GM19043 (cell line): ENCODE data around the gene CCDC183.
A peak's percentile ranks its signal among the peaks of the same experiment; 100 is the strongest.
"Not testable (repeated sequence)": the region's sequence is repeated elsewhere in the genome, so short reads cannot be mapped to it uniquely, and the experiment has no call there.

Experiments
- ATAC-seq: cut with Tn5 transposase; IDR thresholded peaks from one replicate; pipeline ENCODE4 v1.9.1; 2021; ENCODE audit warnings: low read depth; ENCODE audit not compliant: unreplicated experiment

CCDC183 gene

DNA sequence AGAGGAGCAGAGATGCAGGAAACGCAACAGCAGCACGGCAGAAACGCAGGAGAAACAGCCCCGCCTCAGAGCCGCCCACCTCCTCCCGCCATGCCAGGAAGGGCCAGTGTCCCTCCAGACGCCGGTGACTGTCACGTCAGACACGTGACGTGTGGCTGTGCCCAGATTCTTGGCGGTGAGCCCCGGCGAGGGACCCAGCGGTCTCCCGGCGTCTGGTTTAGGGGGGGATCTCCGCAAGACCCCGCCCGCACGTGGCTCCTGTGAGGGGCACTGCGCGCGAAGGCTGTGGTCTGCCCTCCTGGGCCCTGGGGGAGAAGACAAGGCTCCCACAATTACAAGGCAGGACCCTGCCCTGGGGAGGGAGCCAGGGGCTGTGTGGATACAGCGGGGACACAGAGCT lies 35.7 kb upstream of the CCDC183 start:
- ATAC-seq = no peak

DNA sequence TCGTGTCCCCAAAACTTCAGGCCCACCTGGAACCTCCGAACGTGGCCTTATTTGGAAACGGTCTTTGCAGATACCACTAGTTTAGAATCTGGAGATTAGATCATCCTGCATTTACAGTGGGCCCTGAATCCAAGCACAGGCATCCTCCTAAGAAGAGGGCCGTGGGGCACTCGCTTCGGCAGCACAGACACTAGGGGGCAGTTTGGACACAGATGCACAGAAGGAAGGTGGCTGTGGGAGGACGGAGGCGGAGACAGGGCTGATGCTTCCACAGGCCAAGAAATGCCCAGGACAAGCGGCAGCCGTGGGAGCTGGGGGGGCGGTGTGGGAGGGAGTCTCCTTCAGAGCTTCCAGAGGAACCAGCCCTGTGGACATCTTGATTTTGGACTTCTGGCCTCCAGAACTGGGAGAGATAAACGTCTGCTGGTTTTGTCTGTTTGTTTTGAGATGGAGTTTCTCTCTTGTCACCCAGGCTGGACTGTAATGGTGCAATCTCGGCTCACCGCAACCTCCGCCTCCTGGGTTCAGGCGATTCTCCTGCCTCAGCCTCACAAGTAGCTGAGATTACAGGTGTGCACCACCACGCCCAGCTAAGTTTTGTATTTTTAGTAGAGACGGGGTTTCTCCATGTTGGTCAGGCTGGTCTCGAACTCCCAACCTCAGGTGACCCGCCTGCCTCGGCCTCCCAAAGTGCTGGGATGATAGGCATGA lies 35.1 kb upstream of the CCDC183 start:
- ATAC-seq = not testable (repeated sequence)

DNA sequence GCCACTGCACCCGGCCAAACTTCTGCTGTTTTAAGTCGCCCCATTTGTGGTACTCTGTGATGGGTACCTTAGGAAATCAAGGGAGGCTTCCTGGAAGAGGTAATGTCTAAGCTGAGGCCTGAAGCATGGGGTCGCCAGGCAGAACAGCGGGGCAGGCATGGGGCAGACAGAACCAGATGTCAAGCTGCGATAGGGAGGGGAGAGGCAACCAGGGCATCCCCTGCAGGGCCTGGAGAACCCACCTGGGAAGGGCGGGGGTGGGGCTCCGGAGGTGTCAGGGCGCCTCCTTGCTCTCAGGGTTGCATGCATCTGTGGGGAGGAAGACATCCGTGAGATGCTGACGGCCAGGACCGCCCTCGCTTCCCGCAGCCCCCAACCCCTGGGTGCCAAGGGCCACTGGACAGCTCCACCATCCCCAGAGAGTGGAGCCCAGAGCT lies 34.6 kb upstream of the CCDC183 start:
- no peak for ATAC-seq

DNA sequence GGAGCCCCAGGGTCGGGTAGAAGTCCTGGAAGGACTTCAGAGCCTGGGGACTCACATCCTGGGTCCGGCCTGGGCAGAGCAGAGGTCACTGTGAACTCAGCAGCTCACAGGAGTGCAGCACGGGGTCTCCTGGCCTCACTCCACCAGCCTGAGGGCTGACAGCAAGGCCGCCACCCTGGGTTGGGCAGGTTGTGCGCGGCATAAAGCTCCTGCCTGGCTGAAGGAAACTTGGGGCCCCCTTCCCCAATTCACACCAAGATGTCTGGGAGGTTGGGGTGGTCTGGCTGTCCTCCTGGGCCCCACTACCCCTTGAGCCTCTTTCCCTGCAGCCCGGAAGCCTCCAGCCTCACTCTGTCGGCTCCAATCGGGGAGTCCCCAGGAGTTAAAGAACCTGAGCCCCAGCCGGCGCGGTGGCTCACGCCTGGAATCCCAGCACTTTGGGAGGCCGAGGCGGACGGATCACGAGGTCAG lies 33.9 kb upstream of the CCDC183 start:
- no peak for ATAC-seq

DNA sequence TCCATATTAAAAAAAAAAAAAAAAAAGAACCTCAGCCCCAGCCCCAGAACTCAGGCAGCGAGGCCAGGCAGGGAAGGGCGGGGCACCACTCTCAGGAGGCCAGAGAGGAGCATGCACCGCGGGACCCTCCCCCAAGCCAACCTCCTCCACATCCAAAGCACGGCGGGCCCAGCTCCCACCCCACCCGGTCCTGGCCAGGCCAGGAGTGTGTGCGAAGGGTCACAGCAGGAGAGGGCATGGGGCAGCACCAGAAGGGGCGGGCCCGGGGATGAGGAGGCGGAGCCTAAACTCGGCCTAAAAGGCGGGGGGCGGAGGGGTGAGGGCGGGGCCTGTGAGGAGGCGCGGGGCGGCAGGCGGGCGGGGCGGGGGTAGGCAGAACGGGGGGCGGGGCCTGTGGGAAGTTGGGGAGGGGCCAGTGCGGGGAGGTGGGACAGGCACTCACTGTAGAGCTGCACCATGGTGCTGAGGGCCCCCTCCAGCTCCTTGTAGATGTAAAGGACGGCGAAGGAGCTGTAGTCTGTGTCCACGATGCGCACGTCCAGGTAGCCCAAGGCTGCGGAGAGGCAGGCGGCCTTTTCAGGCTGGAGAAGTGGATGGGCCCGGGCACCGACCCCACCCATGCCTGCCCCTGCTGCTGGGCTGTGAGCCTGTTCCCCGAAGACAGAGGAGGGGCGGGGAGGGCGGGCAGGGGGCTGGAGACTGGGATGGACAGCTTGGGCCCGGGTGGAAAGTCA lies 33.1 kb upstream of the CCDC183 start:
- ATAC-seq = no peak

DNA sequence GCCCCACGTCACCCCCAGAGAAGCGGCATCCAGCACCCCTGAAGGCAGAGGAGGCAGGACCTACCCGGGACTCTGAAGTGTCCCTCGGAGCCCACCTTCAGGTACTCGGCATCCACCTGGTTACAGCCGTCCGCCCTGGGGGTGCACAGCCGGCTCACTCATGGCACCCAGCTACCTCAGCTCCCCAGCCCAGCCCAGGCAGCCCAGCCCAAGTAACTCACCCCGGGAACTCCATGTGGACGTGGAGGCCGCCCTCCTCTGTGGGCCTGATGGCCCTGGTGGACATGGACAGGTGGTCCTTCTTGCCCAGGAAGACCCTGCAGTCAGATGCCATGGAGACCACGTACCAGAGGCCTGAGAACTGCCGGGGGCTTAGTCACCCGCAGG lies 32.5 kb upstream of the CCDC183 start:
- no peak for ATAC-seq

DNA sequence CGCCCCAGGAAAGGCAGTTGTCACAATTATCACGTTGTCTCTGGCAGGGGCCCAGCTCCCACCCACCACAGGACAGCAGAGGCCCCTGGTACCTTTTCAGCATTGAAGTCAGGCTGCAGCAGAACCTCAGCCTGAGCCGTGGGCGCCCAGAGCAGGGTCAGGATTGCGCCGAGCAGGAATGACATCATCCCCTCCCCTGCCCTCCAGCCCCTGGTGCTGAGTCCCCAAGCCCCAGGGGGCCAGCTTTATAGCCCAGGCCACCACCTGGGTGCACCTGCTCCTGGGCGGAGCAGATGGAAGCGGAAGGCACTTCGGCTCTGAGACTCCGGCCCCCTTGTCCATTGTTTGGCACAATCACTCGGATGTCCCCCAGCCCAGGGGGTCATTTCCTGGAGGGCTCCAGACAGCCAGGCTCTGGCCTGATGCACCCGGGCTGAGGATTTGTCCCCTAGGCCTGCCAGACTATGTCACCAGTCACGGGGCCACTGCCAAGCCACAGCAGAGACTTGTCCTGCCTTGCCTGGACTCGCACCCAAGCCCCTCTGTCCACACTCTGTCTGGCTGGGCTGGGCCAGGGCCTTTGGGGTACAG lies 31.7 kb upstream of the CCDC183 start, which contains the start of gene LCN15:
TSS of gene LCN15 (minus strand) at position 218 of the 591 bp plus-strand sequence. CDS start at position 188, 30 bp downstream.
- no peak for ATAC-seq

DNA sequence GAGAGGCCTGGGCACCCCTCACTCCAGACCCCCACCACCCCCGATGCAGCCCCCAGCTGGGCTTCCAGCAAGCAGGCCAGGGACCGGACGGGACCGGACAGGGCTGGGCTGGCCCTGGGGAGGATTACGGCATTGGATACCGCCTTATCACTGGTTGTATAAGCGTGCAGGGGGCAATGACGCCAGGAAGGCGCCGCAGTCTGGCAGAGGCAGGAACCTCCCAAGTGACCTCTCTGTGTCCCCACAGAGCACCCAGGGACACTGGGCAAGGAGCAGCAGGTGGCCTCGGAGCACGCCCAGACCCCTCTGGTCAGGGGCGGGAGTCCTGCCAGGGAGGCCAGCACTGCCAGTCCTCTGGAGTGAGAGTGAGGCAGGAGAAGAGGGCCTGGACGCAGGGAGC lies 31.1 kb upstream of the CCDC183 start:
- no peak for ATAC-seq

DNA sequence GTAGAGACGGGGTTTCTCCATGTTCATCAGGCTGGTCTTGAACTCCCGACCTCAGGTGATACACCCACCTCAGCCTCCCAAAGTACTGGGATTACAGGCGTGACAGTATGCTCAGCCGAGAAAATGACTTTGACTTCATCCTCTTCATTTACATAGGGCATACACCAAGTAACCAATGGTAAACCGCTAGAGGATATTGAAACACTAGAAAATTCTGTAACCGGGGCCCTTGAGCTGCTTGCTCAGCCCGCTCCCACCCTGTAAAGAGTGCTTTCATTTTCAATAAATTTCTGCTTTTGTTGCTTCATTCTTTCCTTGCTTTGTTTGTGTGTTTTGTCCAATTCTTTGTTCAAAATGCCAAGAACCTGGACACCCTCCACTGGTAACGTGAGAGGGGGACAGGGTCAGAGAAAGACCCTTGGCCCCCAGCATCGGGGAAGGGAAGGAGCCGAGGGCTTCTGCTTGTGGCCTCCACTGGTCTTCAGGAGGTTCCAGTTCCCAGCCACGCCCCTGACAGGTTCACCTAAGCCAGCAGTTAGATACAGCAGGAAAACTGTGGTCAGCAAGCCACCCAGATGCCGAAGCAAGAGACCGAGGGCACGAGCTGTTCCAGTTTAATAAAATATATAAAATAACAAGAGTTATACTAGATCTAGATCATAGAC lies 30.3 kb upstream of the CCDC183 start:
- ATAC-seq = peak; percentile 68

DNA sequence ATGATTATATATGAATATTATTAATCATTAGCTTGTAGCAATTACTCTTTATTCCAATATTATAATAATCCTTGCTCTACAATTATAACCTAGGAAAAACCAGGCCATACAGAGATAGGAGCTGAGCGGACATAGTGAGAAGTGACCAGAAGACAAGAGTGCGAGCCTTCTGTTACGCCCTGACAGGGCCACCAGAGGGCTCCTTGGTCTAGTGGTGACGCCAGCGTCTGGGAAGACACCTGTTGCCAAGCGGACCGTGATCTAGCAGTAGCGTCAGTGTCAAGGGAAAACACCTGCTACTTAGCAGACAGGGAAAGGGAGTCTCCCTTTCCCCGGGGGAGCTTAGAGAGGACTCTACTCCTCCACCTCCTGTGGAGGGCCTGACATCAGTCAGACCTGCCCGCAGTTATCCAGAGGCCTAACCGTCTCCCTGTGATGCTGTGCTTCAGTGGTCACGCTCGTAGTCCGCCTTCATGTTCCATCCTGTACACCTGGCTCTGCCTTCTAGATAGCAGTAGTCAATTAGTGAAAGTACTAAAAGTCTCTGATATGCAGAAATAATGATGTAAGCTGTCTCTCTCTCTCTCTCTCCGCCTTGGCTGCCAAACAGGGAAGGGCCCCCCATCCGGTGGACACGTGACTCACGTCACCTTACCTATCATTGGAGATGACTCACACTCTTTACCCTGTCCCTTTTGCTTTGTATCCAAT lies 29.6 kb upstream of the CCDC183 start:
- not testable (repeated sequence) for ATAC-seq

DNA sequence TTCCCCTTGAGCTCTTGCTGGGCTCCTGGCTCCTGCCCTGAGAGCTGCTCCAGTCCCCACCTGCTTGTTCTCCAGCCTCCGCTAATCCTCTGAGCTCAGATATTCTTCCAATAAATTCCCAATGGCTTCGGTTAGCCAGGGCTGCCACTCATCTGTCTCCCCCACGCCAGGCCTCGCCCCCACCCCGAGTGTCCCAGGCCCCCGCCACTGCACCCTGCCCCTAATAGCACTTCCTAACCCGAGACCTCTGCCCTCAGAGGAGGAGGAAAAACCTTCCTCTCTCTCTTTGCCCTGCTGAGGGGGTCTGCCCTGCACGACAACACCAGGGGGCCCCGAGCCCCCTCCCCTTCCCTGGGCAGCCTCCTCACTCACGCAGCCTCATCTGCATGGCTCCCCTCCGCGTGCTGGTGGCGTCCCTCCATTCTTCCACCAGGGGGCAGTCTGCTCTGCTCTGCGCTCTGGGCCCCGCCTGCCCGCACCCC lies 26.4 kb upstream of the CCDC183 start:
- no peak for ATAC-seq

DNA sequence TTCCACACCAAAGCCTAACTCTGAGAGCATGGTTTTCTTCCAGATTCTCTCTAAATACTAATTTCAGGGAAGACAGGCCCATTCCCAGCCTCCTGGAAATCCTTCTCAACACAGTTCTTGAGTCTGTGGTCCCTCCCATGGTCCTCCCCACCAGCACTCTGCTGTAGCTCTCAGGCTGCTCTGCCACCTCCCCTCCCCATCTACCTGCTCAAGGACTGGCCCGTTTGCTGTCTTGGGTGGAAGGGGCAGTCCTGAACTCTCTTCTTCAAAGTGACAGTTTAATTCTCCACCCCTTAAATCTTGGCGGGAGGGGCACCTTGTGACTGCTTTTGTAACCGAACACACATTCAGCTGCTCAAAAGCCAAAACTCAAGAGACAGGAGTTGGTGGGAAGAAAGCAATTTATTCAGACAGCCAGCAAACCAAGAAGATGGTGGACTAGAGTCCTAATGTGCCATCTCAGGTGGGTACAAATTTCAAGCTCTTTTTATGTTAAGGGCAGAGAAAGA lies 24.2 kb upstream of the CCDC183 start:
- no peak for ATAC-seq

DNA sequence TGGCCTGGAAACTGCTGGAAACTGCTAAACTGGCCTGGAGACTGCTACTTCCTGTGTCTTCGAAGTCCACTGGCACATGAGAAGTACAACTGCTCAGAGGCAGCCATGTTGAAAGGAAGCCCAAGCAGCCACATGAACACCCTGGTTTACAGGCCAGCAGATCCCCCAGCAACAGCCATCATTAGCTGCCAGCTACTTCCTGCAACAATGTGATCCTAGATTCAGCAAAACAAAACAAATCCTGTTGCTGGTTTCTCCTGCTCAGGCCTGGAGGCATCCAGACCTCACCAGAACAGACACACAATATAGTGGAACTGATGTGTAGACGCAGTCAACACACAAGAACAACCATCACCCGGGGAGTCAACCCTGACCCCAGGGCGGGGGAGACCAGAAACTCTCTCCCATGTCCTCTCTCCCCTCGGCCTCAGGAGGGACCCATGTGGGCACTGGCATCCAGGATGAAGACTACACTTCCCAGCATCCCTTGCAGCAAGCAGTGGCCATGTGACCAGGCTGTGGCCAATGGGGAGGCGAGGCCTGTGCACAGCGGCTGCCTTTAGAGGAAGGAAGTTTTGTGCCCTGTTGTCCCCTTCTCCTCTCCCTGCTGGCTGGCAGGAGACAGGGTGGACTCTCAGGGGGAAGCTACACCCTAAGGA lies 22.6 kb upstream of the CCDC183 start:
- no peak for ATAC-seq

DNA sequence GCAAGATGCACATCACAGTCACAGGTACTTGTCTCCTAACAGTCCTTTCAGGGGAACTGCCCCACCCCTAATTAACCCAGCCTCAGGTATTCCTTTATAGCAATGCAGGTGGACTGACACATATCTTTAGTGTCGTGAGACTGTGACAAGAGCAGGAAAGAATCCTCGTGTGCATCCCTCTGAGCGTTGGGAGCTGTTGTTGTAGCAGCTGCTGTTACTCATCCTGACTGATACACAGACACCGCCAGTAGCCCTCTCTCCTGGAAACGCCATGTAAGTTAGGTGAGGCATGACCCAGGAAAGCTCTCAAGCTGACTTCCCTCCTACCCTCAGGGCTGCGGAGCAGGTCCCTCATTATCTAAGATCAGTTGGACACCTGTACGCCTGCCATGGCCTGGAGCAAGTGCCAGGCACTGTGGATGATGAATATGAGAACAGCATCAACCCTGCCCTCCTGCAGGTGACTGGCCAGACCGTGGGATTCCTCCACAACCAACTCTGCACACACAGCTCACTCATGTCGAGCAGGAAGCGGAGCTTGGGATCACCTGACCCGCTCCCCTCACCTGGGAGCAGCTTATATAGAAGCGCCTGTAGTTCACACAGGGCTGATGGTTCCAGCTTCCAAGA lies 21.6 kb upstream of the CCDC183 start:
- no peak for ATAC-seq

DNA sequence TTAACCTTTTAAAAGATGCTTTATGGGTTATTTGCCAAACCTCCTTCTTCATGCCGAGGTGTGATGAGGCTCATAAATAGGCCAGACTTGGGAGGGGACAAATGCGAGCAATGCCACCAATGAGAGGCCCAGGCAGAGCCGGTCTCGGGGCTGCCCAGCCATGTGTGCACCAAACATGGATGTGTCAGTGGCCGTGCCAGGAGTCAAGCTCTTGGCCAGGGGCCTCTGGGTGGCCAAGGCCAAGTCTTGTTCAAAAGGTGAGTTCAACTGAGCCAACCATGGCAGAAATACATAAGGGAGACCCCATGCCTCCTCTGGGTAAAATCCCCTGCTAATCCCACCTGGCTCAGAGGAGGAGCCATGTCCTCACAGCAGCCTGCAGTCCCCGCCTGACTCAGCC lies 20.9 kb upstream of the CCDC183 start:
- no peak for ATAC-seq

DNA sequence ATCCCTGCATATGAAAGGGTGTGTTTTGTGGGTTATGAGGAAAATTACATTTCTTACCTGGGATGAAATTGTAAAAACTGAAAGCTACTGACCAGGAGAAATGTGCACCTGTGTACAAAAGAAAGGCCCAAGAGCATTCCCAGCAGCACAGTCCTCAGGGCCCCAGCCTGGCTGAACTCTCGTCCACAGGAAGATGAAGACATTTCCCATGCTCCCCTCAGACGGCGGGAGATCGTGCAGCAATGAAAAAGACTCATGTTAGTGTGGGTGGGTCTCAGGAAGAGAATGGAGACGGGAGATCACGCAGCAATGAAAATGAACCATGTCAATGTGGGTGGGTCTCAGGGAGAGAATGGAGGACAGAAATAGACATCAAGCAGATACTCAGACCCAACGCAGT lies 19.2 kb upstream of the CCDC183 start:
- no peak for ATAC-seq

DNA sequence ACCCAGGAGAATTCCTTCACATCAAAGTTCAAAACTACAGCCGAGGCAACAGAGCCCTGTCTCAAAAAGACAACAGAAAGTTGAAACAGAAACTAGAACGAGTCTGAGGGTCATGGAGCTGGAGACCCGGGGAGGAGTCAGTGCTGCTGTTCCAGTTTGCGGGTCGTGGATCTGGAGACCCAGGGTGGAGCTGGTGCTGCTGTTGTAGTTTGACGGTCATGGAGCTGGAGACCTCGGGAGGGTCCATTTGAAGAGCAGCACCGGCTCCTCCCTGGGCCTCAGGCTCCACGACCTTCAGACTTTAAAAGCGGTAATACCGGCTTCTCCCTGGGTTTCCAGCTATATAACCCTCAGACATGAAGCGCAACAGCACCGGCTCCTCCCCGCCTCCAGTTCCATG lies 18.8 kb upstream of the CCDC183 start:
- ATAC-seq = no peak

DNA sequence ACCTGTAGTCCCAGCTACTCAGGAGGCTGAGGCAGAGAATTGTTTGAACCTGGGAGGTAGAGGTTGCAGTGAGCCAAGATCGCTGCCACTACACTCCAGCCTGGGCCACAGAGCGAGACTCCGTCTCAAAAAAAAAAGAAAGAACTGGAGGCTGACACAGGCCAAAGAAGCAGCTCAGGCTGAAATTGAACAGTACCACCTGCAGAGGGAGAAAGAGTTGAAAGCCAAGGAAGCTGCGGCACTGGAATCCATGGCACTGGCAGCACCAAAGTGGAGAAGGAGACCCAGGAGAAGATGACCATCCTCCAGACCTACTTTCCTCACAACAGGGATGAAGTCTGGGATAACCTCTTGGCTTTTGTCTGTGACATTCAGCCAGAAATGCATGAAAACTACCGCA lies 16.3 kb upstream of the CCDC183 start:
- ATAC-seq = no peak

DNA sequence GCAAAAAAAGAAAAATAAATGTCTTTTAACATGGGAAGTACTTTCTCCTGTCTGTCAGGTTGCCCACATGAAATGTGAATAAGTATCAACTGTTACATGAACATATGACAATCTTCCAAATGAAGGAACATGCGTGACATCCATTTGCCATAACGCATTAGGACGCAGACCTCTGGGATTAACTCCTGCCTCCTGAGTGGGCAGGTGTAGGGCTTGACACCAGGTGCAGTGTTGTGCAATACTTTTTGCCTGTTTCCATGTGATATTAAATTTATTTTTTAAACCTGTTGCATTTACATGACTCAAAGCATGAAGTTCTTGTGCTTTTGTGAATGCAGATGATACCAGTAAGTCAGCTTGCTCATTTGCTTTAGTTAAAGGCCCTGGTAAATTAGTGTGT lies 13.7 kb upstream of the CCDC183 start:
- ATAC-seq = no peak
